Measurements from ENCODE around the gene GJD4. TPM values are rescaled to one million over a fixed set of nuclear protein-coding genes. Genes with fewer than 3 reads are reported as not detected.

The GJD4 gene
- total RNA-seq, 4 donors from 2014 or later = not detected

- Histone ChIP-seq H3K4me3 (no peak overlapping the region), H3K4me1 (peaks cover 0 to 3% (median 0%) of the 10 kb centered on the region in 4 donors), H3K27me3 (no peaks in the 10 kb centered on the region), H3K27ac (no peak overlapping the region), H3K9me3 (no peaks in the 10 kb centered on the region), H3K36me3 (peaks cover 0 to 52% (median 3%) of the 10 kb centered on the region in 3 donors)
- DNase-seq = no peak
- TF ChIP-seq POLR2A (IDR thresholded peaks at IDR 0.05) = no peak
- no peak for TF ChIP-seq CTCF (IDR thresholded peaks at IDR 0.05)
These were observed 36.6 kb upstream of the GJD4 start for GRCh38 chr10:35568483-35569015.

GRCh38 chr10:35569111-35569707 lies 35.9 kb upstream of the GJD4 start:
- Histone ChIP-seq H3K27me3 (no peaks in the 10 kb centered on the region), H3K36me3 (peaks cover 0 to 52% (median 3%) of the 10 kb centered on the region in 3 donors), H3K4me1 (peaks cover 0 to 3% (median 0%) of the 10 kb centered on the region in 4 donors), H3K9me3 (no peaks in the 10 kb centered on the region), H3K4me3 (no peak overlapping the region), H3K27ac (no peak overlapping the region)
- TF ChIP-seq CTCF (IDR thresholded peaks at IDR 0.05) (no peak), POLR2A (IDR thresholded peaks at IDR 0.05) (no peak)
- no peak for DNase-seq

GRCh38 chr10:35569836-35570235 lies 35.3 kb upstream of the GJD4 start:
- TF ChIP-seq CTCF (IDR thresholded peaks at IDR 0.05) = no peak
- no peak for TF ChIP-seq POLR2A (IDR thresholded peaks at IDR 0.05)
- no peaks in the 10 kb centered on the region for H3K9me3 ChIP-seq
- H3K4me3 ChIP-seq = no peak overlapping the region
- no peak overlapping the region for H3K27ac ChIP-seq
- no peak for DNase-seq
- H3K36me3 ChIP-seq = peaks cover 0 to 57% (median 3%) of the 10 kb centered on the region in 3 donors
- H3K27me3 ChIP-seq = no peaks in the 10 kb centered on the region
- H3K4me1 ChIP-seq = no peaks in the 10 kb centered on the region

- H3K9me3 ChIP-seq = no peaks in the 10 kb centered on the region
- H3K27me3 ChIP-seq = no peaks in the 10 kb centered on the region
- no peak overlapping the region for H3K4me3 ChIP-seq
- TF ChIP-seq POLR2A (IDR thresholded peaks at IDR 0.05) = no peak
- no peak for TF ChIP-seq CTCF (IDR thresholded peaks at IDR 0.05)
- no peak overlapping the region for H3K27ac ChIP-seq
- H3K36me3 ChIP-seq = peaks cover 0 to 60% (median 3%) of the 10 kb centered on the region in 3 donors
- H3K4me1 ChIP-seq = no peaks in the 10 kb centered on the region
- DNase-seq = no peak
These were observed 34.7 kb upstream of the GJD4 start for GRCh38 chr10:35570397-35570796.

GRCh38 chr10:35572583-35572982 lies 32.6 kb upstream of the GJD4 start:
- Histone ChIP-seq H3K4me3 (no peak overlapping the region), H3K36me3 (peaks cover 0 to 53% (median 0%) of the 10 kb centered on the region in 3 donors), H3K27ac (no peak overlapping the region), H3K27me3 (no peaks in the 10 kb centered on the region), H3K9me3 (no peaks in the 10 kb centered on the region), H3K4me1 (no peaks in the 10 kb centered on the region)
- no peak for DNase-seq
- TF ChIP-seq CTCF (IDR thresholded peaks at IDR 0.05) = no peak
- TF ChIP-seq POLR2A (IDR thresholded peaks at IDR 0.05) = no peak
